ENCODE measurements around the gene TRAPPC2L.

Gene TRAPPC2L

DNA sequence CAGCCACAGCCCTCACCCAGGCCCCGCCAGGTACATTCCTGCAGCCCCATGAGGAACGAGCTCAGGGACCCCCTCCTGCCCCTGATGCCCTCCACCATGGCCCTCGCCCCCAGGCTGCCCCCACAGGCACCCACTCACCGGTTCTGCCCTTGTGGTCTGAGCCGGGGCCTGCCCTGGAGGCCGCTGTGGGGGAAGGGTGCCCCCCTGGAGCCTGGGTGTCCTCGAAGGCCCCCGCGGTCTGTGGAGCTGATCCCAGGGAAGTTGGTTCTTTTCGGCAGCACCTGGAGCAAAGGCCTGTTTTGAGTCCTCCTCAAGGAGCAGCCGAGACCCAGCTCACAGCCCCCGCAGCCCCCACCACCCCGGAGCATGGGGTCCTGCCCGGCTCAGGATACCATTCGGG is 7.2 kb downstream of the TRAPPC2L start:
- no peak for DNase-seq (ENCODE audit: low read depth in 1 of 2, low spot score in 1 of 2)
- Histone ChIP-seq H3K4me3 (replicated peaks; ENCODE audit: insufficient read depth, low read length) (no peak overlapping the region), H3K27me3 (ENCODE audit: insufficient read depth, poor library complexity, severe bottlenecking) (no peaks in the 10 kb centered on the region), H3K27ac (replicated peaks) (no peak overlapping the region)
- TF ChIP-seq, protein P1, sequence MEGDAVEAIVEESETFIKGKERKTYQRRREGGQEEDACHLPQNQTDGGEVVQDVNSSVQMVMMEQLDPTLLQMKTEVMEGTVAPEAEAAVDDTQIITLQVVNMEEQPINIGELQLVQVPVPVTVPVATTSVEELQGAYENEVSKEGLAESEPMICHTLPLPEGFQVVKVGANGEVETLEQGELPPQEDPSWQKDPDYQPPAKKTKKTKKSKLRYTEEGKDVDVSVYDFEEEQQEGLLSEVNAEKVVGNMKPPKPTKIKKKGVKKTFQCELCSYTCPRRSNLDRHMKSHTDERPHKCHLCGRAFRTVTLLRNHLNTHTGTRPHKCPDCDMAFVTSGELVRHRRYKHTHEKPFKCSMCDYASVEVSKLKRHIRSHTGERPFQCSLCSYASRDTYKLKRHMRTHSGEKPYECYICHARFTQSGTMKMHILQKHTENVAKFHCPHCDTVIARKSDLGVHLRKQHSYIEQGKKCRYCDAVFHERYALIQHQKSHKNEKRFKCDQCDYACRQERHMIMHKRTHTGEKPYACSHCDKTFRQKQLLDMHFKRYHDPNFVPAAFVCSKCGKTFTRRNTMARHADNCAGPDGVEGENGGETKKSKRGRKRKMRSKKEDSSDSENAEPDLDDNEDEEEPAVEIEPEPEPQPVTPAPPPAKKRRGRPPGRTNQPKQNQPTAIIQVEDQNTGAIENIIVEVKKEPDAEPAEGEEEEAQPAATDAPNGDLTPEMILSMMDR (IDR thresholded peaks at IDR 0.05; ENCODE audit: insufficient read depth, low read length) = no peak
- TF ChIP-seq POLR2AphosphoS5 (IDR thresholded peaks at IDR 0.05; ENCODE audit: low read depth) (no peak), GABPA (IDR thresholded peaks at IDR 0.05; ENCODE audit: low read depth) (no peak)

DNA sequence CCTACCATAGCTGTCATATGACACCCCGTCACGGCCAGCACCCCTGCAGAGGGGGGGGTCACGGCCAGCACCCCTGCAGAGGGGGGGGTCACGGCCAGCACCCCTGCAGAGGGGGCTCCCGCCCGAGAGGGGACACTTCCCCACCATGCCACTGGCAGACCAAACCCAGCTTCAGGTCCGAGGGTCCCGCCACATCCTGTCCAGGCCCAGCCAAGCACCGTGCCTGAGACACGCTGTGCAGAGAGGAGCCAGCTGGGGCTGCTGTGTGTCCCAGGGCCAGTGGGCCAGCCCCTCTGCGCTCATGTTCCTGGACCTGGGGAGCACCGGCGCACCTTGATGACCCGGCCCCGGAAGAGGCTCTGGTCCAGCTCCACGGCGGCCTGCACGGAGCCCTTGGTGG is 7.6 kb downstream of the TRAPPC2L start:
- Histone ChIP-seq H3K27ac (replicated peaks) (no peak overlapping the region), H3K4me3 (replicated peaks; ENCODE audit: insufficient read depth, low read length) (no peak overlapping the region), H3K27me3 (ENCODE audit: insufficient read depth, poor library complexity, severe bottlenecking) (no peaks in the 10 kb centered on the region)
- DNase-seq (ENCODE audit: low read depth in 1 of 2, low spot score in 1 of 2) = no peak
- TF ChIP-seq SPI1 (IDR thresholded peaks at IDR 0.05; ENCODE audit: borderline replicate concordance, low read depth) (no peak), GABPA (IDR thresholded peaks at IDR 0.05; ENCODE audit: low read depth) (no peak)

DNA sequence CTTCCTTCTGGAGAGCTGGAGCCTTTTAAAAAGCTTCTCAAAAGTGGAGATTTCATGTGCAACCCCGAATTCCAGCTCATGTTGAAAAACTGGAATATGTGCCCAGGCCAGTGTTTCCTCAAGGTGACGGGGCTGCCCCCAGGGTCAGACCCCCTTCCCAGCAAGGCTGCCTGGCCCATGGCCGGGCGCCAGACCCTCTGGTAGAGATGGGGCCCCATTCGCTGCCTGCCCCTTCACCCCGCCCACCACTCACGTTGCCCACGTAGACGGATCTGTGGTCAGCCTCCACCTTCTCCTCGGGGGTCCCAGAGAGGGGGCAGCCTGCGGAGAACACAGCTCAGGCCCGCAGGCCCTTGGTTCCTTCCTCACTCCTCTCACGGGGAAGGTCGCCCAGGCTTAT is 8.4 kb downstream of the TRAPPC2L start:
- TF ChIP-seq, protein P2, sequence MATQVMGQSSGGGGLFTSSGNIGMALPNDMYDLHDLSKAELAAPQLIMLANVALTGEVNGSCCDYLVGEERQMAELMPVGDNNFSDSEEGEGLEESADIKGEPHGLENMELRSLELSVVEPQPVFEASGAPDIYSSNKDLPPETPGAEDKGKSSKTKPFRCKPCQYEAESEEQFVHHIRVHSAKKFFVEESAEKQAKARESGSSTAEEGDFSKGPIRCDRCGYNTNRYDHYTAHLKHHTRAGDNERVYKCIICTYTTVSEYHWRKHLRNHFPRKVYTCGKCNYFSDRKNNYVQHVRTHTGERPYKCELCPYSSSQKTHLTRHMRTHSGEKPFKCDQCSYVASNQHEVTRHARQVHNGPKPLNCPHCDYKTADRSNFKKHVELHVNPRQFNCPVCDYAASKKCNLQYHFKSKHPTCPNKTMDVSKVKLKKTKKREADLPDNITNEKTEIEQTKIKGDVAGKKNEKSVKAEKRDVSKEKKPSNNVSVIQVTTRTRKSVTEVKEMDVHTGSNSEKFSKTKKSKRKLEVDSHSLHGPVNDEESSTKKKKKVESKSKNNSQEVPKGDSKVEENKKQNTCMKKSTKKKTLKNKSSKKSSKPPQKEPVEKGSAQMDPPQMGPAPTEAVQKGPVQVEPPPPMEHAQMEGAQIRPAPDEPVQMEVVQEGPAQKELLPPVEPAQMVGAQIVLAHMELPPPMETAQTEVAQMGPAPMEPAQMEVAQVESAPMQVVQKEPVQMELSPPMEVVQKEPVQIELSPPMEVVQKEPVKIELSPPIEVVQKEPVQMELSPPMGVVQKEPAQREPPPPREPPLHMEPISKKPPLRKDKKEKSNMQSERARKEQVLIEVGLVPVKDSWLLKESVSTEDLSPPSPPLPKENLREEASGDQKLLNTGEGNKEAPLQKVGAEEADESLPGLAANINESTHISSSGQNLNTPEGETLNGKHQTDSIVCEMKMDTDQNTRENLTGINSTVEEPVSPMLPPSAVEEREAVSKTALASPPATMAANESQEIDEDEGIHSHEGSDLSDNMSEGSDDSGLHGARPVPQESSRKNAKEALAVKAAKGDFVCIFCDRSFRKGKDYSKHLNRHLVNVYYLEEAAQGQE (IDR thresholded peaks at IDR 0.05; ENCODE audit: insufficient replicate concordance, low read depth) = no peak
- TF ChIP-seq SPI1 (IDR thresholded peaks at IDR 0.05; ENCODE audit: borderline replicate concordance, low read depth) = no peak
- no peak for TF ChIP-seq GABPA (IDR thresholded peaks at IDR 0.05; ENCODE audit: low read depth)
- no peak for TF ChIP-seq POLR2AphosphoS5 (IDR thresholded peaks at IDR 0.05; ENCODE audit: low read depth)
- TF ChIP-seq, protein P1 (IDR thresholded peaks at IDR 0.05; ENCODE audit: insufficient read depth, low read length) = no peak
- Histone ChIP-seq H3K4me3 (replicated peaks; ENCODE audit: insufficient read depth, low read length) (no peak overlapping the region), H3K27ac (replicated peaks) (no peak overlapping the region), H3K27me3 (ENCODE audit: insufficient read depth, poor library complexity, severe bottlenecking) (no peaks in the 10 kb centered on the region)
- DNase-seq (ENCODE audit: low read depth in 1 of 2, low spot score in 1 of 2) = no peak

DNA sequence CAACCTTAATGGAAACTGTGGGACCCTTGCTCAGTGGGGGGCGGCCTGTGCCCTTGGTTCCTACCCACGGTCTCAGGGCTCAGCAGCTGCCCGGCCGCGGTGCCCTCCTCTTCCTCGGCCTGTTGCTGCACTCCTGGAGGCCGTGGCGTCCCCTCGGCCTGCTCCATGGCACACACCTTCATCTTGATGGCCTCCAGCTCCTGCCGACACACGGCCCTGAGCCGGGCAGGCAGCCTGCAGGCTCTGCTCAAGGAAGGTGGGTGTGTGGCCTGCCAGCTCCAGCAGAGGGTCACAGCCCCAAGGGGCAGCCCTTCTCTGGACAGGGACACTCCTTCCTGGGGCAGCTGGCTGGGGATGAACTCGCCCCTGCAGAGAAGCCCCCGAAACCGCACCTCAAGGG is 8.8 kb downstream of the TRAPPC2L start:
- DNase-seq (ENCODE audit: low read depth in 1 of 2, low spot score in 1 of 2) = no peak
- H3K27ac ChIP-seq (replicated peaks) = no peak overlapping the region
- H3K27me3 ChIP-seq (ENCODE audit: insufficient read depth, poor library complexity, severe bottlenecking) = no peaks in the 10 kb centered on the region
- no peak overlapping the region for H3K4me3 ChIP-seq (replicated peaks; ENCODE audit: insufficient read depth, low read length)
- TF ChIP-seq SPI1 (IDR thresholded peaks at IDR 0.05; ENCODE audit: borderline replicate concordance, low read depth) (no peak), GABPA (IDR thresholded peaks at IDR 0.05; ENCODE audit: low read depth) (no peak), POLR2AphosphoS5 (IDR thresholded peaks at IDR 0.05; ENCODE audit: low read depth) (no peak)
- TF ChIP-seq, protein P2 (IDR thresholded peaks at IDR 0.05; ENCODE audit: insufficient replicate concordance, low read depth) = no peak
- TF ChIP-seq, protein P1 (IDR thresholded peaks at IDR 0.05; ENCODE audit: insufficient read depth, low read length) = no peak

Data from HL-60 (cell line).